GM18870 (cell line): ENCODE data around the gene MROH2A.

Experiments used
- ATAC-seq: cut with Tn5 transposase; IDR thresholded peaks from one replicate; pipeline ENCODE4 v1.9.1; 2021; ENCODE audit warnings: moderate library complexity; ENCODE audit not compliant: unreplicated experiment

MROH2A gene

DNA sequence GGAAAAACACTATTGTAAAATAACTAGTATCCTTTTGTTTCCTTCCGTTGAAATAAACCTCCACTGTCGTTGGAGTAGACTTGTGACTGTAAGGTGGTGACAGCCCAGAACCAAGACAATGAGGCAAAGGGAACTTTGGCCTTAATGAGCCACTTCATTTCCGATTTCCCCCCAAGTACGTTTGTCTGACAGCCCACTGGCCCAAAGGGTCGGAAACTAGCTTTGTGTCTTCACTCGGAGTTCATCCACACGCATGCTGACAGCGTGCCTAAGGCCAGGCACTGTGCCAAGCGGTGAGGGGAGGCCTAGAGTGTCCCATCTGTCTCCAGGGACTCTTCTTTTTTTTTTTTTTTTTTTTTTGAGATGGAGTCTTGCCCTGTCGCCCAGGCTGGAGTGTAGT is 55.2 kb downstream of the MROH2A start:
- no peak for ATAC-seq

- no peak for ATAC-seq
Measured at GRCh38 chr2:233835230-233836186, 57.4 kb downstream of the MROH2A start.

DNA sequence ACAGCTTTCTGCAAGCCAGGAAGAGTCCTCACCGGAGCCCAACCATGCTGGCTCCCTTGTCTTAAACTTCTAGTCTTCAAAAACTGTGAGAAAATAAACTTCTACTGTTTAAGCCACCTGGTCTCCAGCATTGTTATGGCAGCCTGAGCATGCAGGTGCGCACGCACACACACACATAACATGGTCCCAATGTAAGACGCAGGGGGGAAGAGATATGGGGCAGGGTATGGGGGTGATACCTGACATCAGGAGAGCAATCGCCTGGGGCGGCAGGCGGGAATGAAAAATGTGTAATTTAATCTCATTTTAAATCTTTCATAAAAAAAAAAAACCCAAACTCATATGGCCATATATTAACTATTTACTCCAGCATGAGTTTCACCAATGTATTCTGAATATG is 58.2 kb downstream of the MROH2A start:
- ATAC-seq, result no peak

DNA sequence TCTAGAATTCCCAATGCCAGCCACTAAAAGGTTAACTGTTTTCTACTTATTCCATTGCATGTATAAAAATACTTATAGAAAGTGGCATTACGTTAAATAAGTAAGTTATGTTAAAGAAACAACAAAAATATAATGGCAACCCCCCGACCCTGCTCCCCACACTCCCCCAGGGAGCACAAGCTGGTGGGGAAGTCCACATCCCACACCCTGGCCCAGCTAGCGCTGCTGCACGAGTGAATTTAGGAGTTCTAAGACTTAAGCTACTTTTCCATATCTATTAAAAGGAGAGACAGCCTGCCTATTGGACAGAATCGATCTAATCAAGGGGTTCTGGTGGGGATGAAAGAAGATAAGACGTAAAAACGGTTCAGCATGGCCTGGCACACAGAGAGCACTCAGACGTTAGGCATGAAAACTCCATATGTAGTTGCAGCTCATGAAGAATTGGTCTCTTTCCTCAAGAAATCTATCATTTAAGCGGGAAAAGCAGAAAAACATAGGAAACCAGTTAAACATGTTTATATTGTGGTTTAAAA is 59.6 kb downstream of the MROH2A start:
- no peak for ATAC-seq

GRCh38 chr2:233838251-233838650 is 60.1 kb downstream of the MROH2A start:
- ATAC-seq, result no peak

DNA sequence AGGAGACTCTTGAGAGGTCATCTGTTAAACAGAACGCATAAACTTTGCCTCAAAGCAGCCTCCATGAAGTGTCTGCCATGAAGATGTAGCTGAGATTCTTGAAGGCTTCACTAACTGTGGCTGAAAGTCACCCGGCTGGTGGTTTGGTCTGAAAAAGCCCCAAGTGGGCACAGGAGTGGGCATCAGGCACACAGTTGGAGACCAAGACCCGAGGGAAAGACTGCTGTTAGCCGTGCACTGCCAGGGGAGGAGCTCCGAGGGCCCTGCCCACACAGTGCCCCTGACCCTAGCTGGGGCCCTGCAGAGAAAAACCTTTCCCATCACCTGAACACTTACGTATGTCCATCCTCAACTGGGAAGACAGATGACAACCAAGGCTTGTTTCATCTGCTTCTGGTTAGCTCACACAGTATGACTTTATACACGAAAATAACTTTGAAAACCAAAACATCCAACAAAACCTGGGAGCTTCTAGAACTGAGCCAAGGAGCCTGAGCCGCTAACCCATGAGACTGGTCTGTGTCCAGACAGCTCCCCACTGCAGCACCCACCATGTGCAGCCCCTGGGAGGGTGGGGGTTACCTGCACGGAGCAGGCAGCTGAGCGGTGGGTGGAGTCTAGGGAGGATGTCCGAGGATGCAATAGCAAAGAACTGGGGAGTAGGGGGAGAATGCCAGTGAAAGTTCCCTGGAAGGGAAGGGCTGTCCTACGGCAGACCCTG is 60.8 kb downstream of the MROH2A start:
- ATAC-seq, result no peak

DNA sequence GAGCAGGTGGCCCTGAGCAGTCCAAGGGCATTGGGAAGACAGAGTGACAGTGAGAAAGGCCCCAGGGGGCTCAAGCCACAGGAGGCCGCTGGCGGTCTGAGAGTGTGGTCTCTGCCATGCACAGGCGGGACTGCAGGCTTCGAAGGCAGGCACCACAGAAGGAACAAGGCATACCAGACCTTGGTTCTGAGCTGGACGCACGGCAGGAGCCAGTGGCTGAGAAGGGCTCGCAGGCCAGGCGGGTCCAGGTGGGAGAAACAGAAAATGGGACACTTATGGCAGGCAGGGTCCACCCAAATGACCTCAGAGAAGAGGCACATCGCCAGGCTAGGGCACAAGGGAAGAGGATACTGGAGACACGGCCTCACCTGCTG is 61.3 kb downstream of the MROH2A start:
- no peak for ATAC-seq

- no peak for ATAC-seq
Measured at GRCh38 chr2:233840520-233840919, 62.4 kb downstream of the MROH2A start.

DNA sequence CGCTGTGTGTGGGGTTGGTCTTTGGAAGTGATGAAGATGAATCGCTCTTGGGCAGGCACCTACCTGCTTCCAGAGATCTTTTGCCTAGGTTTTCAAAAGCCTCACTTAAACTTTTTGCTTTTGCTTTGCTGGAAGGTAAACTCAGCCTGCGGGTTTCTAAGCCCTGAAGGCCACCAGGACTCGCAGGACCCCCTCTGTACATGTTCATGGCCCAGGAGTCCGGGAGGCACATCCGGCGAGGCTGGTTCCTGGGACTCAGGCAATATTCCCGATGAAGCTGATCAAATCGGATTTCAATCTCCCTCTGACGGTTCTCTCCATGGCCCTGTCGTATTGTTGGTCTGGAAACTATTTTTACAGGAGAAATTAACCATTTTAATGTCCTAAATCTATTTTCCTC is 63.1 kb downstream of the MROH2A start:
- no peak for ATAC-seq

DNA sequence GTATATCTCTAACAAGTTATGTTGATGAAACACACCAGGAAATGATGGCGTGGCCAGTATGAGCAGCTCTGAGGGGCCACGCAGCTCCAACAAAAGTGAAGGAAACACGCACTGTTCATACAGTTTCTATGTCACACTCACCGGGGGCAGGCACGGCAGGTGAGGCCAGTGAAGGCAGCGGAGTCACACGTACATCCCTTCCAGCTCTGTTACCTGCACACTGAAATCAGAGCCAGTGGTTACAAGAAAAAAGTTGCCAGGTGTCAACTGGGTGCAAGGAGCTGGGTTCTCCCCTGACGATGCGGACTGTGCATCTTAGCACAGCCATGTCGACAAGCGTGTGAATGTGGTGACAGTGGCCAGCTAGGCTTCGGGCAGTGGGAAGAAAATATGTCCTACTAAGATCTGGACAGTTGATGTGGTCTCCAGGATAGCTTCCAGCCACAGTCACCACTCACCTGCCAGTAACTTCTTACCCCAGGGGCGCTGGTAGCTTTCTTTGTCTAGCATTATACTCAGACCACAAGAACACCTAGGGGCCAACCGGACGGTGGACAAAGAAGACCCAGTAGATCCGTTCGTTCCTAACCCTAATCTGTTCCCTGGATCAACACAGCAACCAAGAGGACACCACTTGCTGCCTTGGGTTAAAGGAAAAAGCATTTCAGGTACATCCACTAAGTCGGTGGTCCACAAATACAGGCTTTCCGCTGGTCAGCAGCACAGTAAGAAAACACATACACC is 66.1 kb downstream of the MROH2A start:
- no peak for ATAC-seq

DNA sequence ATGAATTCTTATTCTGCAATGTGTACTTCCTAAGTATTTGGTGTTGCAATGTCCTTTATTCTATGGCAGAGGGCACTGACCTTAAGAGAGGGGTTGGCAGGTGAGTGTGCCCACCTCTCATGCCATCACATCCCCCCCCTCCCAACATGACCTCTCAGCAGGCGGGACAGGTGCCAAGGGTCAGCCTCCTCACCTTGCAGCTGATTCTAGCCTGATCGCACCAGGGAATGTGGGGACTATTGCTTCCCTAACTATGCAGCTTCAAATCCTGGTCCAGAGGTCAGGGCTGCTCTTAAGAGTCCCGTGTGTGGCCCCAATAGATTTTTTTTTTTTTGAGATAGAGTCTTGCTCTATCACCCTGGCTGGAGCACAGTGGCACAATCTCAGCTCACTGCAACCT is 66.7 kb downstream of the MROH2A start:
- ATAC-seq, result no peak

DNA sequence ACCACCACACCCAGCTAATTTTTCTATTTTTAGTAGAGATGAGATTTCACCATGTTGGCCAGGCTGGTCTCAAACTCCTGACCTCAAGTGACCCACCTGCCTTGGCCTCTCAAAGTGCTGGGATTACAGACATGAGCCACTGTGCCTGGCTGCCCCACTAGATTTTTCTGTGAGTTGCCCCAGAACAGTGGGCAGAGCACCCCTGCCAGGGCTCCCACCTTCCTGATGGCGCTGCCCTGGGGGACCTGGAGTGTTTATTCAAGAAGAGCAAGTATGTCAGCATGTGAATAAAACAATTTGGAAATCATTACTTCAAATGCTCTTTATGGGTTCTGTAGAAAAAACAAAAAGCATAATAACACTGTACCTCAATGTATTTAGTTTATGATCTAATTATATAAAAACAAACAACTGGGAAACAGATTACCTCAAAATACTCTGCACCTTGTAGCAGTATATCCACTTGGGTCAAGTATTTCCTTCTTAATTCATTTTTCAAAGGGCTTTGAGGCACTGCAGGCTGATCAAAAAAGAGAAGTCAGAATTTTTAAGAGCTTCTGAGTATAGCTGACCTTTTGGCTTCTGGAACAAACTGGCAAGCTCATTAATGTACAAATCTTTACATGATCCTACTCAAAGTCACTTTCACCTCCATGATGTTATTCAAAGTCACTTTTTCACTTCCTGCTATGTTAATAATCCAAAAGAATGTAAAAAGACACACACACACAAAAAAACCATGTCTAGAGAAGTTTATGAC is 67.4 kb downstream of the MROH2A start:
- ATAC-seq, result no peak

DNA sequence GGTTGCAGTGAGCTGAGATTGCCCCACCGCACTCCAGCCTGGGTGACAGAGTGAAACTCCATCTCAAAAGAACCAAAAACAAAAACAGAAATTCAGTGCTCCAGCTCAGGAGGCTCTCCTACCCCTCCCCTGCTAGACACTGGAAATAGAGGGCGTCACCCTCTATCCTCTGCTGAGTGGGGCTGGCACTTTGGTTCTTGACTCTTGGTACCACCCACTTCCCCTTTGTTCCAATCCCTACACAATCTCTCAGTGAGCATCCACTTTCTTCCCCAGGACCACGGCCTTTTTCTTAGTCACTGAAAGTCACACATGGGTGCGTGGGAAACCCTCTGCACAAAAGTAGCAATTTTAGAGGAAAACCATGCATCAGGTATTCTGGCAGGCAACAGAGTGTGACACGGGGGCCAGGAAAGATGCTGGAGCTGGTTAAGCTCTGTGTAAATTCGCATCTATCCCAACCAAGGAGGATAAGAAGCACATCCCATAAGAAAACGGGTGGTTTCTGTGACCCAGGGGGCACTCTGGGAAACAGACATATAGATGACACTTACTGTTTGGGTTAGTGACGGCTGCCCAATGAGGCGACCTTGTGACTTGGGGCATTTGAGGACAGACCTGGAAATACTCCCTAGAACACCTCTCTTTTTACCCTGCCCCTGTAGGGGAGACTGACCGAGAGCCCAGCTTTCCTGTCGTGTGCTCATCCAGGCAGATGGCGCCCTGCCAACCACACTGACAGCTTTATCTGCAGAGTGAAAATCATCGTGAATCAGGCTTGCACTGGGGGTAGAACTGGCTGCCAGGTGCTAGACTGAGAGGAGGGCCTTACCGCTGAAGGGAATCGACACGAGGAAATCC is 68.5 kb downstream of the MROH2A start:
- ATAC-seq, result no peak

- ATAC-seq, result no peak
Measured at GRCh38 chr2:233847248-233847898, 69.2 kb downstream of the MROH2A start.

DNA sequence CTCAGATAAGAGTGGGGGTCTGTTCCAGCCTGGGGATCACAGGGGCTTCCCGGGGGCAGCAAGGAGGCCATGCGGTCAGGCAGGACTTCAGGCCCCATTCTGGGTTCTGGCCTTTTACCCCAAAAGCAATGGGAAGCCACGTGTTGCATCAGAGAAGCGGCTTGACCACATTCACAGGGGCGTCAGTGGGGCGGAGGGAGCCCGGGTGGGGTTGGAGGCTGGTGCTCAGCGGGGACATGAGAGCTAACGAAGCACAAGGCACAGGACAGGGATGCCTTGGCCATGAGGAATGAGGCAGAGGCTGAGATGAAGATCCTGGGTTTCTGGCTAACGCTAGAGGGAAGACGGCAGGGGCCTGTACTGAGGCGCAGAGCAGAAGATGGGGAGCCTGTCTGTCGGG is 70.1 kb downstream of the MROH2A start:
- ATAC-seq, result no peak

DNA sequence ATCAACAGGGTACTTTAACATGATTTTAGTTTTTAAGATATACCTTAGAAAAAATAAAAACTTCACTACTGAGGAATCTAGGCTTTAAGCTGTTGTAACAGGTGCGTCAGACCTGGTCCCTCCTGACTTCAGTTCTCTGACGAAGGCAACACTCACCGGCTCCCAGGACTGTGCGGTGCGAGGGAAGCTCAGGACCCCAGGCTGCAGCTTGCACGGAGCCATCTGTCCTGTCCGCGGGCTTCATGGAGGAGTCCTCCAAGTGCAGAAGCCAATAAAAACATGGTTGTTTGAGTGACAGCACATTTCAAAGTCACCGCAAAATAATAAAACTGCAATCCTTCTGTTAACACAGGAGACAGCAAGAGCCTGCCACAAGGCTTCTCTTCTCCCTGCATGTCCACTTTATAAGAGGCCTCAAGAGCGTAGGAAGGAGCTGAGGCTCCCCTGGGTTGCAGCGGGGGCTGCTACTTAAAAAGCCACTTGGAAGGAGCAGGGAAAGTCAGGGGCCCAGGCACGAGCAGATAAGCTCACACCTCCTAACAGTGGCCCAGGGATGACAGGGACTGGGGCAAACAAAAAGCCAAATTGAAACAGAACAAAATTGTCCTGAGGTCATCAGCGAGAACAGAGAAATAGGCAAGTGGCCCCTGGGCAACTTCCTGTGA is 71.6 kb downstream of the MROH2A start:
- ATAC-seq, result no peak

DNA sequence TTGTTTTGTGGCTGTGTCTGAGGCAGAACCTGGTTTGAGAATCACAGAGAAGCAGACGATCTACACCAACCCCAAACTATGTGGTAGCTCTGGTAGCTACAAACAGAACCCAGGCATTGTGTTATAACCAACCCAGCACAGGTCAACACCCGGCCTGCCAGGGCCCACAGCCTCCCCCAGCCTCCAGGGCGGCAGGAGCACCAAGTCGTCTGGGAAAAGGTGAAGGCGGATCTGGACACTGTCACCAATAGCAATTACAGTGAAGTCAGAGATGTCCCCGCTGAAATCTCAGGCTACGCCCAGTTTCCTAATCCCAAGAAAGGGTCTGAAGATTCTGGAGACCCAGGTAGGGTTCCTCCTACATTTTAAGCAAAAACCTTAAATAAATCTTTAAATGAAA is 72.6 kb downstream of the MROH2A start:
- ATAC-seq, result no peak

GRCh38 chr2:233851169-233851568 is 73.0 kb downstream of the MROH2A start:
- ATAC-seq, result no peak

GRCh38 chr2:233852056-233852455 is 73.9 kb downstream of the MROH2A start:
- no peak for ATAC-seq
